Limb (tissue), 2 donors: ENCODE measurements around the gene IL1RAPL1.
"Not testable (repeated sequence)": the region's sequence is repeated elsewhere in the genome, so short reads cannot be mapped to it uniquely, and the experiment has no call there.

Experiments used
- DNase-seq, 2 donors: peaks; one replicate each; pipeline ENCODE4 v3.0.0-alpha.2; 2016; ENCODE audit errors: extremely low spot score in 2 of 2

The IL1RAPL1 gene

GRCh38 chrX:29110041-29110440 lies 522.8 kb downstream of the IL1RAPL1 start:
- DNase-seq, result no peak

GRCh38 chrX:29113221-29113620 lies 526.0 kb downstream of the IL1RAPL1 start:
- DNase-seq, result no peak

- not testable (repeated sequence) for DNase-seq
These were observed 535.6 kb downstream of the IL1RAPL1 start for GRCh38 chrX:29122817-29123216.

GRCh38 chrX:29130905-29131304 lies 543.7 kb downstream of the IL1RAPL1 start:
- no peak for DNase-seq

GRCh38 chrX:29136904-29137303 lies 549.7 kb downstream of the IL1RAPL1 start:
- no peak for DNase-seq

- DNase-seq, result no peak
These were observed 550.8 kb downstream of the IL1RAPL1 start for GRCh38 chrX:29138003-29138402.

GRCh38 chrX:29143356-29143755 lies 556.1 kb downstream of the IL1RAPL1 start:
- DNase-seq, result no peak

- no peak for DNase-seq
These were observed 556.5 kb downstream of the IL1RAPL1 start for GRCh38 chrX:29143756-29144155.

GRCh38 chrX:29145316-29145715 lies 558.1 kb downstream of the IL1RAPL1 start:
- no peak for DNase-seq

- DNase-seq, result no peak
These were observed 561.3 kb downstream of the IL1RAPL1 start for GRCh38 chrX:29148511-29148910.

GRCh38 chrX:29155286-29155685 lies 568.0 kb downstream of the IL1RAPL1 start:
- DNase-seq, result no peak

GRCh38 chrX:29172880-29173279 lies 585.6 kb downstream of the IL1RAPL1 start:
- no peak for DNase-seq

- DNase-seq, result no peak
These were observed 600.0 kb downstream of the IL1RAPL1 start for GRCh38 chrX:29187264-29187663.

- DNase-seq, result no peak
These were observed 609.3 kb downstream of the IL1RAPL1 start for GRCh38 chrX:29196501-29196900.

GRCh38 chrX:29215251-29215650 lies 628.0 kb downstream of the IL1RAPL1 start:
- no peak for DNase-seq

- DNase-seq, result no peak
These were observed 638.4 kb downstream of the IL1RAPL1 start for GRCh38 chrX:29225670-29226069.

- DNase-seq, result no peak
These were observed 642.6 kb downstream of the IL1RAPL1 start for GRCh38 chrX:29229802-29230201.

- peak in 1 of 2 donors; percentile 1 for DNase-seq
These were observed 644.6 kb downstream of the IL1RAPL1 start for GRCh38 chrX:29231800-29232199.

- DNase-seq, result no peak
These were observed 646.4 kb downstream of the IL1RAPL1 start for GRCh38 chrX:29233592-29234183.

GRCh38 chrX:29237972-29238371 lies 650.7 kb downstream of the IL1RAPL1 start:
- no peak for DNase-seq

GRCh38 chrX:29241809-29242208 lies 654.6 kb downstream of the IL1RAPL1 start:
- no peak for DNase-seq

- no peak for DNase-seq
These were observed 655.6 kb downstream of the IL1RAPL1 start for GRCh38 chrX:29242856-29243255.

GRCh38 chrX:29243942-29244341 lies 656.7 kb downstream of the IL1RAPL1 start:
- no peak for DNase-seq

GRCh38 chrX:29254515-29254914 lies 667.3 kb downstream of the IL1RAPL1 start:
- no peak for DNase-seq
